HepG2 (cell line): ENCODE data around the gene RBCK1. TPM values are rescaled to one million over a fixed set of nuclear protein-coding genes. Genes with fewer than 3 reads are reported as not detected.

ENCODE experiments used
- EEA1 ChIP-seq: sonication (generic); formaldehyde crosslinking; IDR thresholded peaks from 2 replicates; pipeline ENCODE4 v1.5.1; 2020; ENCODE audit warnings: mild to moderate bottlenecking, missing genetic modification reagents, borderline replicate concordance
- ELF3 ChIP-seq: IDR thresholded peaks from 2 replicates; pipeline ENCODE4 v1.6.1; 2016; ENCODE audit warnings: missing genetic modification reagents, missing compliant biosample characterization
- GMEB2 ChIP-seq: IDR thresholded peaks from 2 replicates; pipeline ENCODE4 v1.6.1; 2016; ENCODE audit warnings: missing biosample characterization, missing genetic modification reagents, low read depth
- KDM4B ChIP-seq: sonication (generic); formaldehyde crosslinking; IDR thresholded peaks from 2 replicates; pipeline ENCODE4 v1.4.0; 2020; ENCODE audit warnings: missing genetic modification reagents
- KDM6A ChIP-seq: IDR thresholded peaks from 2 replicates; pipeline ENCODE4 v1.6.1; 2016; ENCODE audit warnings: low read depth
- MATR3 ChIP-seq: sonication (generic); formaldehyde crosslinking; IDR thresholded peaks from 2 replicates; pipeline ENCODE4 v1.4.0; 2020; ENCODE audit warnings: missing genetic modification reagents
- MEF2D ChIP-seq: sonication (generic); formaldehyde crosslinking; IDR thresholded peaks from 2 replicates; pipeline ENCODE4 v1.5.1; 2020; ENCODE audit warnings: mild to moderate bottlenecking, missing genetic modification reagents
- MYC ChIP-seq: sonication (generic); formaldehyde crosslinking; IDR thresholded peaks from 2 replicates; pipeline ENCODE4 v1.9.0; 2021; ENCODE audit warnings: missing genetic modification reagents, borderline replicate concordance
- NFIB ChIP-seq: sonication (generic); formaldehyde crosslinking; IDR thresholded peaks from 2 replicates; pipeline ENCODE4 v1.9.0; 2021; ENCODE audit warnings: missing genetic modification reagents, mild to moderate bottlenecking, borderline replicate concordance
- NR0B2 ChIP-seq: sonication (generic); formaldehyde crosslinking; IDR thresholded peaks from 2 replicates; pipeline ENCODE4 v1.4.0; 2020; ENCODE audit warnings: mild to moderate bottlenecking, missing genetic modification reagents
- PHB2 ChIP-seq: fragments of 450-650 bp; IDR thresholded peaks from 2 replicates; pipeline ENCODE4 v1.6.1; 2018; ENCODE audit not compliant: partially characterized antibody
- RBM39 ChIP-seq: fragments of 200-400 bp; formaldehyde crosslinking; IDR thresholded peaks from one replicate; pipeline ENCODE4 v1.6.1; 2018; ENCODE audit warnings: antibody characterized with exemption, mild to moderate bottlenecking, low read depth, low read length; ENCODE audit not compliant: poor library complexity, severe bottlenecking
- RFXANK ChIP-seq: IDR thresholded peaks from 2 replicates; pipeline ENCODE4 v1.6.1; 2016
- SP1 ChIP-seq, 2 experiments: fragments of 450-650 bp in 1 of 2; sonication (generic) in 1 of 2; formaldehyde crosslinking in 1 of 2; IDR thresholded peaks; 2 replicates each; pipeline versions ENCODE4 v1.4.0 to v1.6.1; 2016 to 2020; ENCODE audit warnings: missing genetic modification reagents in 1 of 2
- THRA ChIP-seq: sonication (generic); formaldehyde crosslinking; IDR thresholded peaks from 2 replicates; pipeline ENCODE4 v1.4.0; 2020; ENCODE audit warnings: missing genetic modification reagents, borderline replicate concordance
- TSC22D2 ChIP-seq: sonication (generic); formaldehyde crosslinking; IDR thresholded peaks from 2 replicates; pipeline ENCODE4 v1.5.1; 2020; ENCODE audit warnings: missing genetic modification reagents, mild to moderate bottlenecking, borderline replicate concordance
- ZC3H4 ChIP-seq: sonication (generic); formaldehyde crosslinking; IDR thresholded peaks from 2 replicates; pipeline ENCODE4 v1.4.0; 2020; ENCODE audit warnings: missing genetic modification reagents, borderline replicate concordance
- ZFP62 ChIP-seq: sonication (generic); formaldehyde crosslinking; IDR thresholded peaks from 2 replicates; pipeline ENCODE4 v1.4.0; 2020; ENCODE audit warnings: missing genetic modification reagents
- ZNF274 ChIP-seq: sonication (generic); formaldehyde crosslinking; IDR thresholded peaks from 2 replicates; pipeline ENCODE4 v1.5.1; 2020; ENCODE audit warnings: mild to moderate bottlenecking, missing genetic modification reagents
- polyA plus RNA-seq, 8 experiments: library from polyadenylated mRNA; depleted of rRNA in 3 of 8; stranded (reverse) in 7 of 8; unstranded in 1 of 8; fragments of >200 nt; fragmentation: Illumina TruSeq in 4 of 8; extraction: Trizol in 4 of 8; gene quantifications; 2 replicates each; pipeline versions ENCODE4 v1.2.1 to v1.2.3, GENCODE V29; 2011 to 2016; ENCODE audit warnings: low read depth in 4 of 8, missing spikeins in 1 of 8, mixed read lengths in 1 of 8; ENCODE audit not compliant: insufficient read depth in 1 of 8
- total RNA-seq, 5 experiments: library from RNA; depleted of rRNA; stranded (reverse); fragments of >200 nt; fragmentation: Illumina TruSeq; extraction: Trizol; gene quantifications; 2 replicates each; pipeline ENCODE4 v1.2.3, GENCODE V29; 2016; ENCODE audit warnings: low read depth in 1 of 5
- TF ChIP-seq, protein P1 (sequence below): sonication (generic); formaldehyde crosslinking; IDR thresholded peaks from 2 replicates; pipeline ENCODE4 v1.8.1; 2023; ENCODE audit warnings: mild to moderate bottlenecking, missing genetic modification reagents
- TF ChIP-seq, protein P2 (sequence below): IDR thresholded peaks from 2 replicates; pipeline ENCODE4 v1.6.1; 2012; ENCODE audit warnings: low read depth, low read length, improper control_type of control experiment

The RBCK1 gene
- total and polyA plus RNA-seq, 2 of the 13 experiments (the other 11 are each of a cell fraction or from before 2014, with no cell fraction given), result 149 to 215 TPM

DNA sequence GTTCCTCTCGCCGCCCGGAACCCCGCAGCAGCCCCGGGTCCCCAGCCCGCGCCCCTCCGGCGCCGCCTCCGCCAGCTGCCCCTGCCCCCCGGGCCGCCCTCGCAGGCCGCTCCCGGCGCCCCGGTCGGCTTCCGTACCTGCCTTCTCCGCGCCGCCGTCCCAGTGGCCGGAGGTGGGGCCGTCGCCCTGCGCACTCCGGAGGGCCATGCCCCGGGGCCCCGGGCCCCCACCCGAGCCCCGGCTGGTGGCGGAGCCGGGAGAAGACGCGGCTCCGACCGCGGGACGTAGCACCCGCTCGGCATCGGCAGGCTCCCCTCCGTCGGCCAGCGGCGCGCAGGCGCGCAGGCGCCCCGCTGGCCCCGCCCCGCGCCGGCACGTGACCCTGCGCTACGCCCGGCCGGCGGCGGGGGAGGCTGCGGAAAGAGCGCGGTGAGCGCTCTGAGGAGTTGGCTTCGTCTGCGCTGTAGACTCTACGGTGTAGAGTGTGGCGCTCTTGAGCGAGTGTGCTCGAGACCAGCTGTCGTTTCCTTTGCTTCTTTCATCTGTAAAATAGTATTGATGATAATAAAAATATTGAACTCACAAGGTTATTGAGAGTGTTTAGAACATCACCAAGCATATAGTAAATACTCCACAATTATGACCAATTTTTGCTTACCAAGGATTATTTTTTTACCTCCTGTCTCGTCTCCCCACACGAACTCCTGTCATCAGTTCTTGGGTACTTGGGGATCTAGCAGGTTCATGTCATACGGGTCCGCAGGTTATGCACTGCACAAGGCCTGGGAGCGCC lies 54.3 kb downstream of the RBCK1 start, which contains the start of gene TBC1D20 (continued):
- TF ChIP-seq GMEB2 (CRISPR knock-in tag) (no peak), RBM39 (no peak), KDM4B (CRISPR knock-in tag) (no peak), ZC3H4 (CRISPR knock-in tag) (no peak), ELF3 (CRISPR knock-in tag) (peak; percentile 71; the same call in 1 of the 2 replicates), MEF2D (CRISPR knock-in tag) (peak; percentile 55; the same call in 1 of the 2 replicates), THRA (CRISPR knock-in tag) (peak; percentile 69; the same call in 1 of the 2 replicates), SP1 (IDR thresholded peaks at IDR 0.05) (no peak), SP1 (CRISPR knock-in tag; IDR thresholded peaks at IDR 0.05) (peak; percentile 71), RFXANK (CRISPR knock-in tag) (0 out of 2 replicates have a peak, but pooled peaks have one; percentile 48), ZFP62 (CRISPR knock-in tag) (no peak), ZNF274 (CRISPR knock-in tag) (no peak; the same call in none of the 2 replicates), NR0B2 (CRISPR knock-in tag) (no peak), EEA1 (CRISPR knock-in tag) (0 out of 2 replicates have a peak, but pooled peaks have one; percentile 16), PHB2 (no peak), TSC22D2 (CRISPR knock-in tag) (no peak), MATR3 (CRISPR knock-in tag) (no peak), MYC (CRISPR knock-in tag) (no peak), KDM6A (CRISPR knock-in tag) (no peak), NFIB (CRISPR knock-in tag) (0 out of 2 replicates have a peak, but pooled peaks have one; percentile 1)
- TF ChIP-seq, protein P1, sequence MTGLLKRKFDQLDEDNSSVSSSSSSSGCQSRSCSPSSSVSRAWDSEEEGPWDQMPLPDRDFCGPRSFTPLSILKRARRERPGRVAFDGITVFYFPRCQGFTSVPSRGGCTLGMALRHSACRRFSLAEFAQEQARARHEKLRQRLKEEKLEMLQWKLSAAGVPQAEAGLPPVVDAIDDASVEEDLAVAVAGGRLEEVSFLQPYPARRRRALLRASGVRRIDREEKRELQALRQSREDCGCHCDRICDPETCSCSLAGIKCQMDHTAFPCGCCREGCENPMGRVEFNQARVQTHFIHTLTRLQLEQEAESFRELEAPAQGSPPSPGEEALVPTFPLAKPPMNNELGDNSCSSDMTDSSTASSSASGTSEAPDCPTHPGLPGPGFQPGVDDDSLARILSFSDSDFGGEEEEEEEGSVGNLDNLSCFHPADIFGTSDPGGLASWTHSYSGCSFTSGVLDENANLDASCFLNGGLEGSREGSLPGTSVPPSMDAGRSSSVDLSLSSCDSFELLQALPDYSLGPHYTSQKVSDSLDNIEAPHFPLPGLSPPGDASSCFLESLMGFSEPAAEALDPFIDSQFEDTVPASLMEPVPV (CRISPR knock-in tag), result no peak; the same call in 1 of the 2 replicates
- TF ChIP-seq, protein P2, sequence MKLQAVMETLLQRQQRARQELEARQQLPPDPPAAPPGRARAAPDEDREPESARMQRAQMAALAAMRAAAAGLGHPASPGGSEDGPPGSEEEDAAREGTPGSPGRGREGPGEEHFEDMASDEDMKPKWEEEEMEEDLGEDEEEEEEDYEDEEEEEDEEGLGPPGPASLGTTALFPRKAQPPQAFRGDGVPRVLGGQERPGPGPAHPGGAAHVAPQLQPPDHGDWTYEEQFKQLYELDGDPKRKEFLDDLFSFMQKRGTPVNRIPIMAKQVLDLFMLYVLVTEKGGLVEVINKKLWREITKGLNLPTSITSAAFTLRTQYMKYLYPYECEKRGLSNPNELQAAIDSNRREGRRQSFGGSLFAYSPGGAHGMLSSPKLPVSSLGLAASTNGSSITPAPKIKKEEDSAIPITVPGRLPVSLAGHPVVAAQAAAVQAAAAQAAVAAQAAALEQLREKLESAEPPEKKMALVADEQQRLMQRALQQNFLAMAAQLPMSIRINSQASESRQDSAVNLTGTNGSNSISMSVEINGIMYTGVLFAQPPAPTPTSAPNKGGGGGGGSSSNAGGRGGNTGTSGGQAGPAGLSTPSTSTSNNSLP, result peak; percentile 38; the same call in 1 of the 2 replicates
